GM21515 (cell line): Measurements from ENCODE around the gene UVSSA.

Experiments
- ATAC-seq: cut with Tn5 transposase; IDR thresholded peaks from one replicate; pipeline ENCODE4 v1.9.1; 2021; ENCODE audit not compliant: unreplicated experiment

The UVSSA gene

GRCh38 chr4:1345903-1346780, 866 bp upstream of the UVSSA start:
- ATAC-seq, result no peak

DNA sequence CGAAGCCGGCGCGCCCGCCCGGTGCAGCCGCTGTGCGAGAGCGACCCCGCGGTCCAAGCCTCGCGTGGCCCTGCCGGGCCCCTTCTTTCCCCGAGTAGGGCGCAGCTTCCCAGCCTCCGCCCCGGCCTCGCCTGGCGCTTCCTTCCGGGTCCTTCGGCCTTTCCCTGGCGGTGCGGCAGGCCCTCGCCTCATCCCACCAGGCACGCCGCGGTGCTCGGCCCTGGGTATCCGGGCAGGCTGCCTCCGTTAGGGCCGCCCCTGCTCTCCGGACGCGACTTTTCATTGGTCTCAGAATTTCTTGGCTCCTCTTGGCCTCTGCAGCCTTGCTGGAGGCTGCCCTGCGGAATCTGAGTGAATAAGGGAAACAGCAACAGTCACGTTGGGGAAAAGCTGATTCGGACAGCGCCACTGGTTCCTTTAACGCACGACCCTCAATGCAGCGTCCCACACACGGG, 429 bp downstream of the UVSSA start:
- peak; percentile 29 for ATAC-seq

DNA sequence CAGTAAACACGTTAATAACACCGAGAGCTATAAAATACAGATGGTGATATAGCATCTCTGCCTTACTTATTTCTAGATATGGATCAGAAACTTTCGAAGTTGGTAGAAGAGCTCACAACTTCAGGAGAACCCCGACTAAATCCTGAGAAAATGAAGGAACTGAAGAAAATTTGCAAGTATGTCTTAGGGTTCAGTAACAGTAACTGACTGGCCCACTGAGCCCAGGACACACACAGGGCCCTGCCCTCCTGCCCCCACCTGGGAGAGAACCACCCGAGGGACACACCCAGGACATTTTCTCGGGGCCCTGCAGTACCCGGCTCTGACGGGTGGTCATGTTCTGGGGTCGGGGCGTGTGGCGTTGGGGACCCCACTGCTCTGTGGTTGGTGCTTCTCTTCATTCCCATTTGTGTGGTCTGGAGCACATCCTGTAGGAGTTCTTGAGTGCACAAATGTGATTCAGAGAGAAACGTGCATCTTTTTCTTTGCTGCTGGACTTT, 1.1 kb downstream of the UVSSA start:
- no peak for ATAC-seq

- no peak for ATAC-seq
Observed at GRCh38 chr4:1348746-1349145, 1.7 kb downstream of the UVSSA start.

GRCh38 chr4:1349359-1350168, 2.6 kb downstream of the UVSSA start:
- ATAC-seq, result no peak

- no peak for ATAC-seq
Observed at GRCh38 chr4:1350169-1350520, 3.1 kb downstream of the UVSSA start.

DNA sequence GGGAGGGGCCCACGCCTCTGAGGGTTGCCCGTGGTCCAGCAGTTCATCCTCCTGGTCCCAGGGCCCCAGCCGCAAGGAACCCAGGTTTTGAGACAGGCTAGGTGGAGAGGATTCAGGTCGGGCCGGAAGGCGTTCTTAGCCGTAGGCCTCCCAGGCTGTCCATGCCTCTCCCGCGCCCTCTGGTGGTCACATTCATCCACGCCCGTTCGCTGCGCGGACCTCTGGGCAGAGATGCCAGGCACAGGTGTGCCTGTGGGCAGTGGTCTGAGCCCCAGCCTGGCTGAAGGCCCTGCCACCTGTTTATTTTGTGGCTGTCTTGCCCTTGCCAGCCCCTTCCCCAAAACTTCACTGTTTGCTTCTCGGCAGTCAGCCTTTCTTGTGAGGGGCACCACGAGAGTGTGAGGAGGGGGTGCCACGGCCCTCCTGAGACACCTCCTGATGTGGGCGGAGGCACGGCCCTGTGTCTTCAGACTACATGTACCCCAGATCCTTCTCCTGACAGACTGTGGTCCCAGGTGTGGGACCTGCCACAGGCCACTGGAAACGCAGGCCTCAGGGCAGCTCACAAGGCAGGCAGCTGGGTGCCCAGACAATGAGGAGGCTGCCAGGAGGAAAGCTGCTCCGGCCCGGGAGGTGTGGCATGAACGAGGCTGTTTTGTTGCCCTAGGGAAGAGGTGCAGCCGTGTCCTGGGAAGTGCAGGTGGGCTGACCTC, 5.0 kb downstream of the UVSSA start:
- ATAC-seq, result no peak

GRCh38 chr4:1352567-1352900, 5.5 kb downstream of the UVSSA start:
- ATAC-seq, result no peak

GRCh38 chr4:1353186-1354055, 6.4 kb downstream of the UVSSA start:
- no peak for ATAC-seq

- ATAC-seq, result no peak
Observed at GRCh38 chr4:1354136-1354982, 7.4 kb downstream of the UVSSA start.

DNA sequence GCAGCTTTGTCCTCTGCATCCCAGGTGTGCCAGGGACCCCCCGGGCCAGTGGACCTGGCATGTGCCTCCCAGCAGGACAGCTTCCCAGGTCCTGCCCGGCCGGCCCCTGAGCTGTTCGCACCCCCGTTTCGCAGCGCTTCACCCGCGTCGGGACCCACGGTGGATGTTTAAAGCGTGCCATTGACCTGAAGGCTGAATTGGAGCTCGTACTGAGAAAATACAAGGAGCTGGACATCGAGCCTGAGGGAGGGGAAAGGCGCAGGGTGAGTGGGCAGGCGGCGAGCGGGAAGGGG, 7.9 kb downstream of the UVSSA start:
- no peak for ATAC-seq

DNA sequence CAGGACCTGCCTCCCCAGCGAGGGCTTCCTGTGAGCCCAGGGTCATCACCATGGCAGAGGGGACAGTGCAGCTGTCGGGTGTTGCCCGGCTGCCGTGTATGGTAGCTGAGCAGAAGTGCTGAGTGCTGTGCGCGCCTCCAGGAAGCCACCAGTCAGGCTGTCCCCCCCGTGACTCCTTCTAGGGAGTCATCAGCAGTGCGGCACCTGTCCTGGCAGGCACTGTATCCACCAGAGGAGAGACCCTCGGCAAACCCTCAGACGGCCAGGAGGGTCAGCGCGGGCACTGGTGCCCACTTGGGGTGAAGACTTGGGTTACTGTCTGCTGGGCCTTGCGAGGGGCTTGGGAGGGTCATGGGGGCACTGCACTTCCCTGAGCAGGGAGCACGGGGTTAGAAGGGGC, 8.4 kb downstream of the UVSSA start:
- no peak for ATAC-seq

- no peak for ATAC-seq
Observed at GRCh38 chr4:1356181-1356998, 9.4 kb downstream of the UVSSA start.

- no peak for ATAC-seq
Observed at GRCh38 chr4:1357356-1358248, 10.6 kb downstream of the UVSSA start.

- ATAC-seq, result no peak
Observed at GRCh38 chr4:1358421-1359143, 11.6 kb downstream of the UVSSA start.

- no peak for ATAC-seq
Observed at GRCh38 chr4:1359144-1359501, 12.1 kb downstream of the UVSSA start.

GRCh38 chr4:1359976-1360375, 13.0 kb downstream of the UVSSA start:
- no peak for ATAC-seq
